Left forelimb (tissue), 1 donor: ENCODE data around the gene DPH1.

Source experiments
- DNase-seq: peaks from one replicate; pipeline ENCODE4 v3.0.0-alpha.2; 2018; ENCODE audit warnings: low spot score

DPH1 gene

GRCh38 chr17:2062571-2063183 is 32.7 kb downstream of the DPH1 start:
- DNase-seq: no peak

- DNase-seq: no peak
These were observed 33.6 kb downstream of the DPH1 start for GRCh38 chr17:2063261-2064146.

GRCh38 chr17:2064147-2064489 is 34.2 kb downstream of the DPH1 start:
- no peak for DNase-seq

GRCh38 chr17:2064520-2064971 is 34.6 kb downstream of the DPH1 start:
- DNase-seq: no peak

- DNase-seq: no peak
These were observed 35.2 kb downstream of the DPH1 start for GRCh38 chr17:2064980-2065785.

- no peak for DNase-seq
These were observed 36.0 kb downstream of the DPH1 start for GRCh38 chr17:2065949-2066400.

- no peak for DNase-seq
These were observed 37.2 kb downstream of the DPH1 start for GRCh38 chr17:2067048-2067561.

GRCh38 chr17:2067608-2068024 is 37.7 kb downstream of the DPH1 start:
- DNase-seq: no peak

- DNase-seq: peak; percentile 55
These were observed 38.1 kb downstream of the DPH1 start for GRCh38 chr17:2068031-2068518.

- peak; percentile 52 for DNase-seq
These were observed 38.6 kb downstream of the DPH1 start for GRCh38 chr17:2068519-2069051.

GRCh38 chr17:2070241-2071023 is 40.5 kb downstream of the DPH1 start:
- DNase-seq: peak; percentile 62

GRCh38 chr17:2071024-2071385 is 41.1 kb downstream of the DPH1 start:
- no peak for DNase-seq

- peak; percentile 68 for DNase-seq
These were observed 41.7 kb downstream of the DPH1 start for GRCh38 chr17:2071455-2072281.

GRCh38 chr17:2074919-2075318 is 45.0 kb downstream of the DPH1 start:
- DNase-seq: no peak

- peak; percentile 87 for DNase-seq
These were observed 45.6 kb downstream of the DPH1 start for GRCh38 chr17:2075336-2076086.

GRCh38 chr17:2076087-2076984 is 46.4 kb downstream of the DPH1 start:
- DNase-seq: peak; percentile 69

- DNase-seq: no peak
These were observed 47.1 kb downstream of the DPH1 start for GRCh38 chr17:2077040-2077439.

GRCh38 chr17:2081564-2081963 is 51.6 kb downstream of the DPH1 start:
- peak; percentile 26 for DNase-seq
